Measurements from ENCODE around the gene GFAP.

GRCh38 chr17:44928950-44929720 is 13.8 kb upstream of the GFAP start:
- TF ChIP-seq, protein P1, sequence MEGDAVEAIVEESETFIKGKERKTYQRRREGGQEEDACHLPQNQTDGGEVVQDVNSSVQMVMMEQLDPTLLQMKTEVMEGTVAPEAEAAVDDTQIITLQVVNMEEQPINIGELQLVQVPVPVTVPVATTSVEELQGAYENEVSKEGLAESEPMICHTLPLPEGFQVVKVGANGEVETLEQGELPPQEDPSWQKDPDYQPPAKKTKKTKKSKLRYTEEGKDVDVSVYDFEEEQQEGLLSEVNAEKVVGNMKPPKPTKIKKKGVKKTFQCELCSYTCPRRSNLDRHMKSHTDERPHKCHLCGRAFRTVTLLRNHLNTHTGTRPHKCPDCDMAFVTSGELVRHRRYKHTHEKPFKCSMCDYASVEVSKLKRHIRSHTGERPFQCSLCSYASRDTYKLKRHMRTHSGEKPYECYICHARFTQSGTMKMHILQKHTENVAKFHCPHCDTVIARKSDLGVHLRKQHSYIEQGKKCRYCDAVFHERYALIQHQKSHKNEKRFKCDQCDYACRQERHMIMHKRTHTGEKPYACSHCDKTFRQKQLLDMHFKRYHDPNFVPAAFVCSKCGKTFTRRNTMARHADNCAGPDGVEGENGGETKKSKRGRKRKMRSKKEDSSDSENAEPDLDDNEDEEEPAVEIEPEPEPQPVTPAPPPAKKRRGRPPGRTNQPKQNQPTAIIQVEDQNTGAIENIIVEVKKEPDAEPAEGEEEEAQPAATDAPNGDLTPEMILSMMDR (IDR thresholded peaks at IDR 0.05; ENCODE audit: low read depth, low read length, missing input control) = no peak
- TF ChIP-seq GABPA (IDR thresholded peaks at IDR 0.05 in 1 of 2, conservative IDR thresholded peaks at IDR 0.05 in 1 of 2) (no peak), RAD21 (IDR thresholded peaks at IDR 0.05) (no peak), ZBTB33 (IDR thresholded peaks at IDR 0.05) (no peak), JUND (IDR thresholded peaks at IDR 0.05) (no peak)

Measured in liver (tissue), 3 donors.